HTR-8/SVneo (cell line): ENCODE measurements around the gene TMEM94.
"Not testable (repeated sequence)": the region's sequence is repeated elsewhere in the genome, so short reads cannot be mapped to it uniquely, and the experiment has no call there.

Experiments used
- DNase-seq: peaks from one replicate; pipeline ENCODE4 v3.0.0; 2011; ENCODE audit warnings: low spot score, mixed read lengths; ENCODE audit not compliant: insufficient read length
- FAIRE-seq: peaks from 2 replicates; lab custom pipeline; 2011; peaks lifted over from hg19 to GRCh38; lab: Jason Lieb, UNC

TMEM94 gene

DNA sequence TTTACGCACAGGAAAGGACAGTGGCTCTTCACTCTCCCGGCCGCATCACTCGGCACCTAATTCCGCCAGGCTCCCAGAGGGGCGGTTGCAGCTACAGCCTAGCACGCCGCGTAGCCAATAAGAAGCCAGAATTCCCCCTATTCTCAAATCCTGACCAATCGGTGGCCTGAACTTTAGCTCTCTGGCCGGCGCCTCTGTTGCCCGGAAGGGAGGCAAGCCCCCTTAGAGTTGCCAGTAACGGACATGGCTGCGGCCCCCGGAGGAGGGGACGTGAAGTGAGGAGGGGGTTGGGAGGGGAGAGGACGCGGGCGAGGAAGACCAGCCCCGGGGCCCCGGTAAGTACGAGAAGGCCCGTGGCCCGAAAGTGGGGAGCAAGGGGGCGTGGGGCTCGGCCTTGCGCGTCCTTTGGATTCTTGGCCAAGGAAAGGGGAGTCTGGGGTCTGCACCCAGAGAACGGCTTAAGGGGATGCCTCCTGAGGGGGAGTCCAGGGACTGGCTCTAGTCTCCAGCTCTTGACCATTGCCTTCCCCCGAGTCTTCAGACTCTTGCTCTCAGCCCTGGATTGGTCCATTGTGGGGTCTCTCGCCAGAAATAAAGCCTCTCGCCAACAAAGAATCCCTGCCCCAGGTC lies at the start of gene TMEM94:
TMEM94 (plus strand) TSS at position 219 of the 630 bp plus-strand sequence. CDS start 15,271 bp downstream, outside the sequence.
- peak; percentile 72 for FAIRE-seq
- peak; percentile 98 for DNase-seq

DNA sequence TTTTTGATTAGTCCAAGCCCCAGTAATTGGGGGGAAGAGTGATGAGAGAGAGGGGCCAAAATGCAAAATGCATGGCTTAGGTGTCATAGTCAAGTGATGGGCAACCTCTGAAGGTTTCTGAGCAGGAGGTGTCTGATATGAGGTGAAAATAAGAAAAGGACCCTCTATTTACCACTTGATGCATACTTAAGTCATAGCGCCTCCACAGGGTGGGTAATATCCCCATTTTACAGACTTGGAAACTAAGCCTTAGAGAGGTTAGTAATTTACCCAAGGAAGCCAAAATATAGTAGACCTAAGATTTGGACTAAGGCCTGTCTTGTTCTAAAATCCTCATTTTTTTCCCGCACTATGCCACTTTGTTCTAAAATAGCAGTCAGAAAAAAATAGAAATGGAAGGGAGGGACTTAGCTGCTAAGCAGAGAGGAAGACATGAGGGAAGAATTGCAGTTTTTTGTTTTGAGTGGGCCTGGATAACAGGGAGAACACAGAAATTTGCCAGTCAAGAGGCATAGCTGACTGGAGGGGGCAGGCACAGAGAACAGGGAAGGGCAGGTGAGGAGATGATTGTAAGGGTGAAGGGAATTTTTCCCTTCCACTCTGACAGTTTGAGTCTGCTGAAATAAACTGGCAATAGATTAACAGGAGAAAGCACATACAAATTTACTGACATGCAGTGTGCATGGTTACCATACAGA lies 48.6 kb upstream of the TMEM94 start:
- DNase-seq (no peak), FAIRE-seq (no peak)

DNA sequence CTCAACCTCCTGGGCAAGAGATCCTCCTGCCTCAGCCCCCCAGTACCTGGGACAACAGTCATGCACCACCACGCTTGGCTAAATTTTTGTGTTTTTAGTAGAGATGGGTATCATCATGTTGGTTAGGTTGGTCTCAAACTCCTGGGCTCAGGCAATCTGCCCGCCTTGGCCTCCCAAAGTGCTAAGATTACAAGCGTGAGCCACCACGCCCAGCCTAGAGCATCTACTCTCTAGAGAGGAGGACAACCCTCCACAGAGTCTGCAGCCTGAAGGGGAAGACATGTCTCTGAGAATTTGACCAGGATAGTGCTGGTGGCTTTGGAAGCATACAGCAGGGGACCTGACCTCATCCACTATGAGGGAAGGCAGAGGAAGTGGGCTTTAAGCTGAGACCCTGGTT lies 46.3 kb upstream of the TMEM94 start:
- no peak for DNase-seq
- FAIRE-seq = no peak

DNA sequence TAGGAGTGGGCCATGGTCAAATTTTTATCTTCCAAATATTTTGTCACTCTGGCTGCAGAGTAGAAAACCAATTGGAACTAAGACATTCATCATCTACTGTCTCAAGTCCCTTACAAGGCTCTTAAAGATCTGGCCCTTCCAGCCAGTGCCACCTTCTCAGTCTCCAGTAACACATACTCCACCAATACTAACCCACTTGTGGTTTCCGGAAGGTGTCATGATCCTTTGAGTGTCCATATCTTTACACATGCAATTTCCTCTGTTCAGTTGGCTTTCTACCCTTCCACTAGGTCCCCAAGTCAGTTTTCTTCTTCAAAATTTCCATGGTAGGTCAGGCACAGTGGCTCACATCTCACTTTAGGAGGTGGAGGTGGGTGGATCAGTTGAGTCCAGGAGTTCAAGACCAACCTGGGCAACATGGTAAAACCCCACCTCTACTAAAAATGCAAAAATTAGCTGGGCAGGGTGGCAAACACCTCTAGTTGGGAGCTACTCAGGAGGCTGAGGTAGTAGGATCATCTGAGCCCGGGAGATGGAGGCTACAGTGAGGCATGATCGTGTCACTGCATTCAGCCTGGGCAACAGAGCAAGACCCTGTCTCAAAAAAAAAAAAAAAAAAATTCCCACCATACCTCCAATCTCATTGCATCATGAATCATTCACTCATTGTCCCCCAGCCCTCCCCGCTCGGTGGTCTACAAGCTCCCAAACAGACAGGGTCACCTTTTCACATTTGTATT lies 44.9 kb upstream of the TMEM94 start:
- DNase-seq (no peak), FAIRE-seq (no peak)

DNA sequence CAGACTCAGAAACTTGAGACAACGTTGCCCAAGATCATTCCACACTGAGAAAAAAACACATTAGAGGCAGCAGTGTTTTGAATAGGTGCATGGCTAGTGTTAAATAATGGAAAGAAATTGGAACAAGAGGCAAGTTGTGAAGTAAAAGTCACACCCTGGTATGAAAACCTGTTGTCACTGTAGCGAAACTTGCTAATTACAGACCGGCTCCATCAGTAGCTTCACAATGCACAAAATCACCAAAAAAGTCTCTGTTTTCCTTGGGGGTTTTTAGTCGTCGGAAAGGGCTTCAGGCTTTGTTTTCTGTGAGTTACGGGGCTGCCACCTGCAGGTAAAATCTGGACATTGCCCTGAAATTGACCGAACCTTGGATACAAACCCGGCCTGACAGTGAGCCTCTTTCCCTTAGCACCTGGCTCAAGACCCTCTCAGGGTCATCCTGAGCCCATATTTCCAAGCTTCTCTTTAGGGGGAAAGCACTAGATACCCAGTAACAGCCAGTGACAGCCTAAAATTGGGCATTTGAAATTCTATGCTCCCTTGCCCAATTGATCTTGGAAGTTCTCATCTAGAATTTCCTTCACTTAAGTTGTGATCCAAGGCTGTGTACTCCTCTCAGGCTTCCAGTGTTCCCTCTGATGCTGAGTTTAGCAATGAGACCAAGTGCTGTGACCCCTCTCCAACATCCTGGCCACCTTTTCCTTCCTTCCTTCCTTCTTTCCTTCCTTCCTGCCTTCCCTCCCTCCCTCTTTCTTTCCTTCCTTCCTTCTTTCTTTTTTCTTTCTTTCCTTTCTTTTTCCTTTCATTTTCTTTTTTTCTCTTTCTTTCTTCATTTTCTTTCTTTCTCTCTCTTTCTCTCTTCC lies 43.7 kb upstream of the TMEM94 start:
- peak; percentile 77 for DNase-seq
- FAIRE-seq = peak; percentile 23

DNA sequence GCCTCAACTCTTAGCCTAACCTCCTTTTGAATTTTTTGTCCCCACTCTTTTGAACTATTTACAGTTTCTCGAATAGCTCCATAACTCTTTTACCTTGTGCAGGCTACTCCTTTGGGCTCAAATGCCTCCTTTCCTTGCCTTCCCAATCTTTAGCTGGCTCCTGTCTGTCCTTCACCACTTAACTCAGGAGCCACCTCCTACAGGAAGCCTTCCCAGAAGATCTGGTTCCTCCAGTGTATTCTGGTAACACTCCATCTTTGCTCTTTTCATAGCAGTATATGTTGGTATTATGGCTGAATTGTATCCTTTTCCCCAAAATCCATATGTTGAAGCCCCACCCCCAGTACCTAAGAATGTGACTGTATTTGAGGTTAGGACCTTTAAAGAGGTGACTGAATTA lies 41.9 kb upstream of the TMEM94 start:
- FAIRE-seq (no peak), DNase-seq (no peak)

DNA sequence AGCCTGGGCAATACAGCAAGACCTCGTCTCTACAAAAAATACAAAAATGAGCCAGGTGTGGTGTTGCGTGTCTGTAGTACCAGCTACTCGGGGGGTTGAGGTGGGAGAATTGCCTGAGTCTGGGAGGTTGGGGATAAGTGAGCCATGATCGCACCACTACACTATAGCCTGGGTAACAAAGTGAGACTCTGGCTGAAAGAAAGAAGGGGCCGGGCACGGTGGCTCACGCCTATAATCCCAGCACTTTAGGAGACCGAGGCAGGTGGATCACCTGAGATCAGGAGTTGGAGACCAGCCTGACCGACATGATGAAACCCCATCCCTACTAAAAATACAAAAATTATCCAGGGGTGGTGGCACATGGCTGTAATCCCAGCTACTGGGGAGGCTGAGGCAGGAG lies 40.4 kb upstream of the TMEM94 start:
- FAIRE-seq (no peak), DNase-seq (no peak)

DNA sequence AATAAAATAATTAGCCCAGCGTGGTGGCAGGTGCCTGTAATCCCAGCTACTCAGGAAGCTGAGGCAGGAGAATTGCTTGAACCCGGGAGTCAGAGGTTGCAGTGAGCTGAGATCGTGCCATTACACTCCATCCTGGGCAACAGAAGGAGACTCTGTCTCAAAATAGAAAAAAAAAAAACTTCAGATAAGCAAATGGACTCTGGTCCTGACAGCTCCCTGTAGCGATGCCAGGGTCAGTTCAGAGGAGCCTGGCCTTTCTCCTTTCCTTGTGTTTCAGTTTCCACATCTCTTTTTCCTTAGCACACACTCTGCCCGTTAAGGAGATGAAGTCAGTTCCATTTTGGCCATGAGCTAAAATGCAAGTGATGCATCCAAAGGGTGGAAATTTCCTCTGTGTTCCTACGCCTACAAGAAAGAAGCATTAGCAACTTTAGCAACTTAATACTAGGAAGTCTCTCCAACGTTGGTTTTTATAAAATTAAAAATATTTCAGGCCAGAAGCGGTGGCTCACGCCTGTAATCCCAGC lies 39.3 kb upstream of the TMEM94 start:
- no peak for FAIRE-seq
- no peak for DNase-seq

DNA sequence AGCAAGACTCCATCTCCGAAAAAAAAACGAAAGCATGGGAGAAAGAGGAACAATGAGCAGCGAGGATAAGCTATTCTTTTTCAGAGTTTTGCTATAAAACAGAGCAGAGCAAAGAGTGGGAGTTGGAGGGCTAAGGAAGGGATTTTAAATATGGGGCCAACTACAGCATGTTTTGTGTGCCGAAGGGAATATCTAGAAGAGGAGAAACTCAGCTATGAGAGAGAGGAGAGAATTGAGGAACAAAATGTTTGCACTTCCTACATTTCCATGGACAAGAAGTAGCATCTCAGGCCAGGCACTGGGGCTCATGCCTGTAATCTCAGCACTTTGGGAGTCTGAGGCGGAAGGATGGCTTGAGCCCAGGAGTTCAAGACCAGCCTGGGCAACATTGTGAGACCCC lies 37.9 kb upstream of the TMEM94 start:
- no peak for FAIRE-seq
- DNase-seq = no peak

DNA sequence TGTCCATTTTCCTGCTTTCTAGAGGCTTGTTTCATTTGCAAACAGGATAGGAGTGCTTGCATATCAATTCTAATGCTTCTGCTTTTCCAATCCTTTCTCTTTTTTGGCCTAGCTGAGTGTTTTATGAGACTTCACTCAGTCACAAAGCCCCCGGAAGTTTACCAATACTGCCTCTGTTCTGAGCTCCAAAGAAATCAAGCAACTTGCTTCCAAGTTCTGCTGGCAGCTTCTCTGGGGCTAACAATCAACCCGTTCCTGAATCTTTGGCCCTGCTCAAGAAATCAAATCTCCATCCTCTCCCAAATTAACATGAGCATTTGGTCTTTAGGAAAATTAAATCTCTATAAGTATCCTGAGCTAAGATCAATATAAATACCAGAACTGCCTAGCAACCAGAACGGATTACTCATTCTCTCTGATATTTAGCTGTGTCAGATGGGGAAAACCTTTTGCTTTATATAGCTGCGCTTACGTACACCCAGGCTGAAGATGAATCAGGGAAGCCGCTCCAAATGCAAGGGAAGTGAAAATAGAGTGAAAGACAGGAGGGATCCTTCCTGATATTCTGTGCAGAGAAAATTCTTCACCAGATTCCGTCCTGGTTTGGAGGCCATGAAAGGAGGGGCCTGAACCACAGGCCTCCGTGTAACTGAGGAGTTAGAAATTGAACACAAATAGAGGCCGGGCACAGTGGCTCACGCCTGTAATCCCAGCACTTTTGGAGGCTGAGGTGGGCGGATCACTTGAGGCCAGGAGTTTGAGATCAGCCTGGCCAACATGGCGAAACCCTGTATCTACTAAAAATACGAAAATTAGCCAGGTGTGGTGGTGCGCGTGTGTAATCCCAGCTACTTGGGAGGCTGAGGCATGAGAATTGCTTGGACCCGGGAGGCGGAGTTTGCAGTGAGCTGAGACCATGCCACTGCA lies 27.6 kb upstream of the TMEM94 start:
- FAIRE-seq = no peak
- DNase-seq = no peak

DNA sequence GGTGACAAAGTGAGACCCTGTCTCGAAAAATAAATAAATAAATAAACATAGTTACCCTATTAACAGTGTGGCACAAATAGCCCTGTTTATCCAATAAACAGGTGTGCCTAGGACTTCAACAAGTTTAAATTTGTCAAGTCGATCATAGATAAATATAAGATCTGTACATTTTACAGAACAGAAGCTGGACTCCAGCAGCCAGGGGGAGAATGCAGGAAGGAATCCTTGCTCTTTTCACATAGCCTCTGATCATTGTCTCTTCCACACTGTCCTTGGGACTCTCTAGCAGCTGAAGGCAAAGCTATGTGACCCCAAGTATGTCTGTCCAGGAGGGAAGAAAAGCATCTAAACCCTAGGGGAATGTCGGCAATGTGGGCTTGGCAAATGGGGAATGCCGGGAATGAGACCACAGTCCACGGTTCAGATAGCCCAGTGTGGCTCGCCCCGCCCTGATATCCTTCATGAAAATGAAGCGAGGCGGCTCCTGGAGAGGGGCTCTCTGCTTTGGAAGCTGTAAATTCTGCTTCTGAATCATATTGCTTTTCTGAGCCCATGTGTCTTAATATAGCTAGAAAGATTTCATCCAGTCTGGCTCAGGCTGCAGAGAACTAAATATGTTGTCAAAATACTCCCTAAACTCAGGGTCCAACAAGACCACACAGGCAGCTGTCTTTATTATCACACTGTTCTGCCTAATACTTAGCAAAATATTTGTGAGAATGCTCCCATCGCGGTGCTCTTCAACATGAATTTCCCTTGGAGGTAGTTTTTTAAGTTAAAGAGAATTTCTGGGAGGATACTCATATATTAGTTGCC lies 26.1 kb upstream of the TMEM94 start:
- DNase-seq (peak; percentile 88), FAIRE-seq (peak; percentile 72)

DNA sequence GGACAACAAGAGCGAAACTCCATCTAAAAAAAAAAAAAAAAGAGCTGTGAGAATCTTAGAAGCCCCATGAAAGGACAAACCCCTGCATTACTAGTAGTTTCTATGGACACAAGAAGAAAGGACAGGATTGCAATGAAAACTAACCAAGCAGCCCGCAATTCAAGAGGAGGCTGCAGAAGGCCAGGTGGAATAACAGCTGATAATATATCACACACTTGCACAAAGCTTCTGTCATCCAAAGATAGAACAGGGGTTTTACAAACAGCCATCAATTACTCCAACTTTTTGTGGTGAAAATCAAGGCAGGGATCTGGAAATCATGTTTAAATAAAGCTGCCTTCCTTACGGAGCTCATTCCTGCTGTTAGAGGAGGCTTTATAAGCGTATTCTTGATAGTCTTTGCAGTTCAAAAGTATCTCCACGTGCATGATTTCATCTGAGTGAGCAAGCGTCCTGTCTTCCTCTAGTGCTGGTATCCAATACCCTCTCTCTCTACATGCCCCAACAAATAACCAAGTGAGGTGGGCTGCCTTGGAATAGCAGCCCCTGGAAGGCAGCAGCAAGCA lies 23.1 kb upstream of the TMEM94 start:
- DNase-seq (no peak), FAIRE-seq (no peak)

DNA sequence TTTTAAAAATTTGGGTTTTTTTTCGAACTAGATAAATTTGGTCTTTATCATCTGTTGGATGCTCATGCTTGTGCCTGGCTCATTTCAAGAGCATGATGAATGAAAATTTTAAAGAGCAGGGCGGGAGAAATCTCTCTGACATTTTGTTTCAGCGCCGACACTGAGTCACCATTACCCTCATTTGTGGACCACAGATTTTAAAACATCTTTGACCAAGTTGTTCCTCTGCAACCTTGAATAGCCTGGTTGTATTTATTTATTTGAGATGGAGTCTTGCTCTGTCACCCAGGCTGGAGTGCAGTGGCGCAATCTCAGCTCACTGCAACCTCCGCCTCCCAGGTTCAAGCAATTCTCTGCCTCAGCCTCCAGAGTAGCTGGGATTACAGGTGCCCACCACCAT lies 22.0 kb upstream of the TMEM94 start:
- DNase-seq, FAIRE-seq: not testable (repeated sequence)

DNA sequence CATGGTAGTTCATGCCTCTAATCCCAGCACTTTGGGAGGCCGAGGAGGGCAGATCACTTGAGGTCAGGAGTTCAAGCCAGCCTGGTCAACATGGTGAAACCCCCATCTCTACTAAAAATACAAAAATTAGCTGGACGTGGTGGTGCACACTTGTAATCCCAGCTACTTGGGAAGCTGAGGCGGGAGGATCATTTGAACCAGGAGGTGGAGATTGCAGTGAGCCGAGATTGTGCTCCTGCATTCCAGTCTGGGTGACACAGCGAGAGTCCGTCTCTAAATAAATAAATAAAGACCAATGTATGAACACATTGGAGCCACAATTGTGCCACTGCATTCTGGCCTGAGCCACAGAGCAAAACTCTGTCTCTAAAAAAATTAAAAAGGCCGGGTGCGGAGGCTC lies 19.0 kb upstream of the TMEM94 start:
- FAIRE-seq, DNase-seq: not testable (repeated sequence)

DNA sequence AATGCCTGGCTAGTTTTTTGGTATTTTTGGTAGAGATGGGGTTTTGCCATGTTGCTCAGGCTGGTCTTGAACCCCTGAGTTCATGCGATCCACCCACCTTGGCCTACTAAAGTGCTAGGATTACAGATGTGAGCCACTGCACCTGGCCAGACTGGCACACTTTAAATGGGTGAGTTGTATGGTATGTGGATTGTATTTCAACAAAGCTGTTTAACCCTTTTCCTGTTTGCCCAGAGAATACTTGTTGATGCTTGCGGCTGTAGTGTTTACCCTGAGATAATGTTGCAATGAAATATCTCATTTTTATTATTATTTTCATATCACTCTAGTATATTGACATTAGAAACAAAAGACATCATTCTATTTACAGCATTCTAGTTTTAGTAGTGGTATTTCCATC lies 17.1 kb upstream of the TMEM94 start:
- FAIRE-seq (no peak), DNase-seq (no peak)

DNA sequence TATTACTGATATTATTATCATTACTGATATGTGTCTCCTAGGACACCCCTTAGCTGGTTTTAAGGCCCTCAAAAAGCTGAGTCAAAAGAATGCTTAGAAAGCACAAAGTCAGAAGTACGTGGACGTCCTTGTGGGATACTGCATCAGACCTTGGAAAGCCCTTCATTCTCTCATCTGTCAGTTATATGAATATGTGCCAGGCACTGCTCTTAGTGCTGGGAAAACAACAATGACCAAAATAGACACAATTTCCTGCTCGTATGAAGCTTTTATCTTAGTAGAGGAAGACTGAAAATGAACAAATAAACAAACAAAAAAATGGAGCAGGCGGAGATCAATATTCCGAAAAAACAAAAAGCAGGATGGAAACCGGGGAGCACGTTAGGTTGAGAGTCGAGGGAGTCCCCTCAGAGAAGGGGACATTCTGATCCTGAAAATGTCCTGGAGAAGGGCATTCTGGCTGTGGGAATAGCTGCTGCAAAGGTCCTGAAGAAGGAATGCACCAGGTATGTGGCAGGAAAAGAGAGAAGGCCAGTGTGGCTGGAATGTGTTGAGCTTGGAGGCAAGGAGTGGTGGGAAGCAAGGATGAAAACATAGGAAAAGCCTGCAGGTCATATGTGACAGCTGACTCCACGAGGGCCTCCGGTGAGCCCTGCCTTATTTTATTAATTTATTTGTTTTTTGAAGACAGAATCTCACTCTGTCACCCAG lies 15.5 kb upstream of the TMEM94 start:
- DNase-seq (no peak), FAIRE-seq (no peak)
